Measurements from ENCODE around the gene DGLUCY. TPM values are rescaled to one million over a fixed set of nuclear protein-coding genes. Genes with fewer than 3 reads are reported as not detected.
A peak's percentile ranks its signal among the peaks of the same experiment; 100 is the strongest.

Gene DGLUCY
- total and polyA plus RNA-seq, 2 of the 13 experiments (the other 11 are each of a cell fraction or from before 2014, with no cell fraction given), result 14.8 to 36.3 TPM

GRCh38 chr14:91243074-91243471, 129.2 kb downstream of the DGLUCY start:
- Histone ChIP-seq H3K27me3 (ENCODE audit: control insufficient read depth in 1 of 2, insufficient read depth in 2 of 2, low read length in 2 of 2) (peaks cover 1 to 18% of the 10 kb centered on the region in 2 experiments; a peak in 4 of 5 replicates), H4K20me1 (ENCODE audit: insufficient read depth, low read length) (no peaks in the 10 kb centered on the region), H3K9ac (ENCODE audit: insufficient read depth, low read depth, low read length) (no peak overlapping the region), H3K4me1 (ENCODE audit: insufficient read depth, low read length) (no peaks in the 10 kb centered on the region), H3K27ac (ENCODE audit: extremely low read length, insufficient read depth, low read length) (no peak overlapping the region), H3K36me3 (replicated peaks in 1 of 2; ENCODE audit: control insufficient read depth in 1 of 2, insufficient read depth in 2 of 2, low read length in 2 of 2) (no peaks in the 10 kb centered on the region), H3K9me3 (ENCODE audit: low read length) (no peaks in the 10 kb centered on the region), H2AFZ (ENCODE audit: low read length) (no peak overlapping the region), H3K79me2 (ENCODE audit: insufficient read depth, low read length) (no peaks in the 10 kb centered on the region), H3K4me3 (replicated peaks in 1 of 3; ENCODE audit: insufficient read depth in 1 of 3, low read depth in 2 of 3, low read length in 3 of 3) (no peak overlapping the region), H3K4me2 (ENCODE audit: low read depth, low read length) (no peak overlapping the region)
- intact Hi-C loops (cut with micrococcal nuclease; ENCODE audit: unreplicated experiment) (no loop called here), in situ Hi-C loops (cut with HindIII; ENCODE audit: extremely low pct_ligation_motif_present, low pct_unique_long_range_greater_than_20kb) (no loop called here)
- POLR2A ChIA-PET, result no interaction called here
- FAIRE-seq (no peak), ATAC-seq (no peak), DNase-seq (ENCODE audit: low spot score) (no peak)
- no peak for TF ChIP-seq MXD4 (CRISPR knock-in tag; IDR thresholded peaks at IDR 0.05)
- BruUV-seq (replicated peaks), result no TSS peak
- 24% methylated on average over 6 of the region's 6 CpGs for WGBS (ENCODE audit: low lambda C conversion rate)
- CTCF ChIA-PET (ENCODE audit: low intra/inter-chr PET ratio, low total read pairs), result no interaction called here

DNA sequence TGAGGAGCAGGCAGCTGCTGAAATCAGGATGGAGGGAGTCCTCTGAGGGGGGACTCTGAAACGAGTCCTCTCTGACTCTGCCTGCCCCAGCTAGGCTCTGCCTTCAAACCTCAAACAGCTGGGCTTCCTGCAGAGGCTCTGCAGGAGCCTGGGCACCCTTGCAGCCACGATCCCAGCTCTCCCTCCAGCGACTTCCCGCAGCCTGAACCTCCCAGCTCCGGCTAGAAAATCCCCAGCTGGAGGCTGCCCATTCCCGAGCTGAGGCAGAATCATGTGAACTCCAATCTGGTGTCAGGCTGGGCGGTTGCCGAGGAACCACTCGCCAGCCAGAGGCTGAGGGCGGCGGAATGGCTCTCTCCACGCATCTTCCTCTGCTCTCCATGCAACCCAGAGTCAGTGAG, 130.6 kb downstream of the DGLUCY start, which contains the start of gene GPR68:
TSS of gene GPR68 (minus strand) at position 204 of the 401 bp plus-strand sequence. CDS start 9,654 bp downstream, outside the sequence.
- no peak within 1 kb of the TSS for H3K9ac ChIP-seq (ENCODE audit: insufficient read depth, low read depth, low read length)
- DNase-seq (ENCODE audit: low spot score) (no peak), FAIRE-seq (no peak), ATAC-seq (peak; percentile 49)
- POLR2A ChIA-PET, result no interaction called here
- no peaks in the 10 kb centered on the region for H3K79me2 ChIP-seq (ENCODE audit: insufficient read depth, low read length)
- CTCF ChIA-PET (ENCODE audit: low intra/inter-chr PET ratio, low total read pairs), result no interaction called here
- no peak within 1 kb of the TSS for H3K27ac ChIP-seq (ENCODE audit: extremely low read length, insufficient read depth, low read length)
- H3K4me2 ChIP-seq (ENCODE audit: low read depth, low read length), result no peak within 1 kb of the TSS
- intact Hi-C loops (cut with micrococcal nuclease; ENCODE audit: unreplicated experiment) (no loop called here), in situ Hi-C loops (cut with HindIII; ENCODE audit: extremely low pct_ligation_motif_present, low pct_unique_long_range_greater_than_20kb) (no loop called here)
- no peaks in the 10 kb centered on the region for H3K9me3 ChIP-seq (ENCODE audit: low read length)
- peaks cover under 1% of the 10 kb centered on the region; the same call in 1 of the 2 replicates for H3K4me1 ChIP-seq (ENCODE audit: insufficient read depth, low read length)
- WGBS (ENCODE audit: low lambda C conversion rate), result 20% methylated on average over 4 of the region's 12 CpGs
- TF ChIP-seq TCF7L2 (IDR thresholded peaks at IDR 0.05; ENCODE audit: low read depth, low read length), result no peak
- H3K27me3 ChIP-seq (ENCODE audit: control insufficient read depth in 1 of 2, insufficient read depth in 2 of 2, low read length in 2 of 2), result peaks cover 1 to 16% of the 10 kb centered on the region in 2 experiments; a peak in 4 of 5 replicates
- BruUV-seq (replicated peaks), result no TSS peak
- H3K36me3 ChIP-seq (replicated peaks in 1 of 2; ENCODE audit: control insufficient read depth in 1 of 2, insufficient read depth in 2 of 2, low read length in 2 of 2), result no peaks in the 10 kb centered on the region
- no peak within 1 kb of the TSS for H2AFZ ChIP-seq (ENCODE audit: low read length)
- no peaks in the 10 kb centered on the region for H4K20me1 ChIP-seq (ENCODE audit: insufficient read depth, low read length)
- no peak within 1 kb of the TSS for H3K4me3 ChIP-seq (replicated peaks in 1 of 3; ENCODE audit: insufficient read depth in 1 of 3, low read depth in 2 of 3, low read length in 3 of 3)

DNA sequence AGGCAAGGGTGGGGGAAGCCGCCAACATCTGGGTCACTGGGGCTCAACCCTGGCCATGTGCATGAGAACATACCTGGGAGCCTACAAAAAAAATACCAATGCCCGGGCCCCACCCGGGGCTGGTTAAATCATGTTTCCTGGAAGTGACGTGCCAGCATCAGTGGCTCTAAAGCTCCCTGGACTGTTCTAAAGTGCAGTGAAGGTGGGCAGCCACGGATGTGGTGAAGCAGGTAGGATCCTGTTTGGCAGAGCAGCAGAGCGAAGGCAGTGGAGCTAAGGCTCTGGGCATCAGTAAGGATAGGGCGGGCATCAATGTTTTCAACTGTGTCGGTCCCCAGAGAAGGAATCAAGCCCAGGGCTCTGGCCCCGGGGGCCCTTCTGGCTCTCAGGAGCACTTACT, 131.2 kb downstream of the DGLUCY start:
- Histone ChIP-seq H3K79me2 (ENCODE audit: insufficient read depth, low read length) (no peaks in the 10 kb centered on the region), H2AFZ (ENCODE audit: low read length) (no peak overlapping the region), H3K36me3 (replicated peaks in 1 of 2; ENCODE audit: control insufficient read depth in 1 of 2, insufficient read depth in 2 of 2, low read length in 2 of 2) (no peaks in the 10 kb centered on the region), H3K4me3 (replicated peaks in 1 of 3; ENCODE audit: insufficient read depth in 1 of 3, low read depth in 2 of 3, low read length in 3 of 3) (no peak overlapping the region), H3K27ac (ENCODE audit: extremely low read length, insufficient read depth, low read length) (no peak overlapping the region), H3K4me2 (ENCODE audit: low read depth, low read length) (no peak overlapping the region), H3K9ac (ENCODE audit: insufficient read depth, low read depth, low read length) (no peak overlapping the region), H3K4me1 (ENCODE audit: insufficient read depth, low read length) (peaks cover 6% of the 10 kb centered on the region), H3K27me3 (ENCODE audit: control insufficient read depth in 1 of 2, insufficient read depth in 2 of 2, low read length in 2 of 2) (peaks cover 2 to 16% of the 10 kb centered on the region in 2 experiments; a peak in 4 of 5 replicates), H4K20me1 (ENCODE audit: insufficient read depth, low read length) (no peaks in the 10 kb centered on the region), H3K9me3 (ENCODE audit: low read length) (no peaks in the 10 kb centered on the region)
- no peak for ATAC-seq
- no TSS peak for BruUV-seq (replicated peaks)
- intact Hi-C loops (cut with micrococcal nuclease; ENCODE audit: unreplicated experiment), result no loop called here
- TF ChIP-seq YY1 (IDR thresholded peaks at IDR 0.05; ENCODE audit: insufficient read depth, insufficient replicate concordance, low read depth, low read length), result no peak
- no peak for TF ChIP-seq POLR2A (IDR thresholded peaks at IDR 0.05; ENCODE audit: insufficient read depth in 1 of 2, low read depth in 2 of 2, low read length in 2 of 2)
- no peak for TF ChIP-seq MIXL1 (CRISPR knock-in tag; IDR thresholded peaks at IDR 0.05)
- no peak for TF ChIP-seq KLF9 (CRISPR knock-in tag; IDR thresholded peaks at IDR 0.05; ENCODE audit: low read depth)
- TF ChIP-seq, protein P1, sequence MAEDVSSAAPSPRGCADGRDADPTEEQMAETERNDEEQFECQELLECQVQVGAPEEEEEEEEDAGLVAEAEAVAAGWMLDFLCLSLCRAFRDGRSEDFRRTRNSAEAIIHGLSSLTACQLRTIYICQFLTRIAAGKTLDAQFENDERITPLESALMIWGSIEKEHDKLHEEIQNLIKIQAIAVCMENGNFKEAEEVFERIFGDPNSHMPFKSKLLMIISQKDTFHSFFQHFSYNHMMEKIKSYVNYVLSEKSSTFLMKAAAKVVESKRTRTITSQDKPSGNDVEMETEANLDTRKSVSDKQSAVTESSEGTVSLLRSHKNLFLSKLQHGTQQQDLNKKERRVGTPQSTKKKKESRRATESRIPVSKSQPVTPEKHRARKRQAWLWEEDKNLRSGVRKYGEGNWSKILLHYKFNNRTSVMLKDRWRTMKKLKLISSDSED (CRISPR knock-in tag; IDR thresholded peaks at IDR 0.05), result no peak
- TF ChIP-seq, protein P2, sequence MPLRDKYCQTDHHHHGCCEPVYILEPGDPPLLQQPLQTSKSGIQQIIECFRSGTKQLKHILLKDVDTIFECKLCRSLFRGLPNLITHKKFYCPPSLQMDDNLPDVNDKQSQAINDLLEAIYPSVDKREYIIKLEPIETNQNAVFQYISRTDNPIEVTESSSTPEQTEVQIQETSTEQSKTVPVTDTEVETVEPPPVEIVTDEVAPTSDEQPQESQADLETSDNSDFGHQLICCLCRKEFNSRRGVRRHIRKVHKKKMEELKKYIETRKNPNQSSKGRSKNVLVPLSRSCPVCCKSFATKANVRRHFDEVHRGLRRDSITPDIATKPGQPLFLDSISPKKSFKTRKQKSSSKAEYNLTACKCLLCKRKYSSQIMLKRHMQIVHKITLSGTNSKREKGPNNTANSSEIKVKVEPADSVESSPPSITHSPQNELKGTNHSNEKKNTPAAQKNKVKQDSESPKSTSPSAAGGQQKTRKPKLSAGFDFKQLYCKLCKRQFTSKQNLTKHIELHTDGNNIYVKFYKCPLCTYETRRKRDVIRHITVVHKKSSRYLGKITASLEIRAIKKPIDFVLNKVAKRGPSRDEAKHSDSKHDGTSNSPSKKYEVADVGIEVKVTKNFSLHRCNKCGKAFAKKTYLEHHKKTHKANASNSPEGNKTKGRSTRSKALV (CRISPR knock-in tag; IDR thresholded peaks at IDR 0.05), result no peak
- no peak for TF ChIP-seq SMYD3 (CRISPR knock-in tag; IDR thresholded peaks at IDR 0.05)
- no peak for TF ChIP-seq RFX5 (IDR thresholded peaks at IDR 0.05; ENCODE audit: low read depth, low read length)
- no peak for DNase-seq (ENCODE audit: low spot score)
- FAIRE-seq, result no peak
- POLR2A ChIA-PET, result no interaction called here
- CTCF ChIA-PET (ENCODE audit: low intra/inter-chr PET ratio, low total read pairs), result no interaction called here
- in situ Hi-C loops (cut with HindIII; ENCODE audit: extremely low pct_ligation_motif_present, low pct_unique_long_range_greater_than_20kb), result no loop called here
- WGBS (ENCODE audit: low lambda C conversion rate), result 46% methylated on average over 6 of the region's 9 CpGs

Measured in HepG2 (cell line).